ENCODE measurements around the gene CEP85. TPM values are rescaled to one million over a fixed set of nuclear protein-coding genes. Genes with fewer than 3 reads are reported as not detected.

CEP85 gene
- total RNA-seq, 1 experiment from 2014 or later: 37.2 TPM

GRCh38 chr1:26218906-26219494, 15.0 kb upstream of the CEP85 start:
- DNase-seq (ENCODE audit: low read depth, low spot score) (no peak), ATAC-seq (no peak)
- H3K4me1 ChIP-seq (ENCODE audit: control insufficient read depth in 1 of 2, insufficient read depth in 2 of 2, low read length in 2 of 2): peaks cover 9 to 10% of the 10 kb centered on the region in 2 experiments; a peak in 2 of 4 replicates
- H3K9me3 ChIP-seq (ENCODE audit: control insufficient read depth in 1 of 2, insufficient read depth in 1 of 2, low read depth in 1 of 2, low read length in 2 of 2): no peaks in the 10 kb centered on the region
- RAD21 ChIA-PET (ENCODE audit: low non-redundant PET in 1 of 2, low total read pairs in 2 of 2, uncharacterized antibody in 2 of 2, unreplicated experiment in 2 of 2): no interaction called here
- no peaks in the 10 kb centered on the region for H3K36me3 ChIP-seq (ENCODE audit: control insufficient read depth in 1 of 2, insufficient read depth in 2 of 2, low read length in 2 of 2)
- no peak overlapping the region for H3K4me2 ChIP-seq (ENCODE audit: low read length)
- no peaks in the 10 kb centered on the region for H3K27me3 ChIP-seq (ENCODE audit: insufficient read depth, low read length)
- intact Hi-C loops (cut with micrococcal nuclease): no loop called here
- no peak overlapping the region for H3K9ac ChIP-seq (ENCODE audit: low read length)
- BruUV-seq (replicated peaks): no TSS peak
- no peak overlapping the region for H2AFZ ChIP-seq (ENCODE audit: low read depth, low read length, poor library complexity, severe bottlenecking)
- CTCF ChIA-PET: no interaction called here
- no peak overlapping the region for H3K4me3 ChIP-seq (replicated peaks in 1 of 2; ENCODE audit: low read depth in 1 of 2, low read length in 2 of 2)
- TF ChIP-seq CTCF (IDR thresholded peaks at IDR 0.05 in 2 of 3, conservative IDR thresholded peaks at IDR 0.05 in 1 of 3; ENCODE audit: borderline replicate concordance in 1 of 3, insufficient read depth in 1 of 3, low read depth in 2 of 3, low read length in 2 of 3) (no peak), ZFX (IDR thresholded peaks at IDR 0.05) (no peak), POLR2A (IDR thresholded peaks at IDR 0.05; ENCODE audit: borderline replicate concordance, extremely low read depth, insufficient read depth, insufficient read length) (no peak), SIN3A (IDR thresholded peaks at IDR 0.05; ENCODE audit: low read depth) (no peak), EZH2phosphoT487 (IDR thresholded peaks at IDR 0.05; ENCODE audit: borderline replicate concordance) (no peak), SP1 (IDR thresholded peaks at IDR 0.05; ENCODE audit: low read depth) (no peak), CBX3 (IDR thresholded peaks at IDR 0.05; ENCODE audit: low read depth) (no peak), MAX (IDR thresholded peaks at IDR 0.05) (no peak), EGR1 (IDR thresholded peaks at IDR 0.05; ENCODE audit: low read depth) (no peak), ZBTB33 (IDR thresholded peaks at IDR 0.05; ENCODE audit: extremely low read depth, insufficient replicate concordance, low read length) (no peak)
- no peak overlapping the region for H3K27ac ChIP-seq (ENCODE audit: low read depth, low read length)
- H3K9me2 ChIP-seq (ENCODE audit: insufficient read depth): no peaks in the 10 kb centered on the region
- no peaks in the 10 kb centered on the region for H3K79me2 ChIP-seq (ENCODE audit: insufficient read depth, low read length)
- POLR2A ChIA-PET: no interaction called here
- no peaks in the 10 kb centered on the region for H4K20me1 ChIP-seq (ENCODE audit: insufficient read depth)
